GM19324 (cell line): Measurements from ENCODE around the gene SEC24A.
"Not testable (repeated sequence)": the region's sequence is repeated elsewhere in the genome, so short reads cannot be mapped to it uniquely, and the experiment has no call there.

Experiments used
- ATAC-seq: cut with Tn5 transposase; IDR thresholded peaks from one replicate; pipeline ENCODE4 v1.9.1; 2021; ENCODE audit warnings: mild to moderate bottlenecking, moderate library complexity; ENCODE audit not compliant: unreplicated experiment, low FRiP score

The SEC24A gene

GRCh38 chr5:134649163-134649835, 714 bp downstream of the SEC24A start:
- ATAC-seq, result peak; percentile 15

GRCh38 chr5:134650660-134651059, 2.1 kb downstream of the SEC24A start:
- ATAC-seq, result not testable (repeated sequence)

GRCh38 chr5:134651531-134651930, 2.9 kb downstream of the SEC24A start:
- ATAC-seq, result no peak

GRCh38 chr5:134656690-134657089, 8.1 kb downstream of the SEC24A start:
- no peak for ATAC-seq

- no peak for ATAC-seq
Observed at GRCh38 chr5:134659456-134659855, 10.9 kb downstream of the SEC24A start.

- ATAC-seq, result no peak
Observed at GRCh38 chr5:134659922-134660321, 11.3 kb downstream of the SEC24A start.

GRCh38 chr5:134662971-134663370, 14.4 kb downstream of the SEC24A start:
- ATAC-seq, result no peak

- no peak for ATAC-seq
Observed at GRCh38 chr5:134664448-134664847, 15.9 kb downstream of the SEC24A start.

GRCh38 chr5:134673546-134673945, 25.0 kb downstream of the SEC24A start:
- ATAC-seq, result not testable (repeated sequence)

- ATAC-seq, result not testable (repeated sequence)
Observed at GRCh38 chr5:134677357-134677756, 28.8 kb downstream of the SEC24A start.

- ATAC-seq, result not testable (repeated sequence)
Observed at GRCh38 chr5:134690144-134690543, 41.6 kb downstream of the SEC24A start.

GRCh38 chr5:134692722-134693121, 44.1 kb downstream of the SEC24A start:
- ATAC-seq, result no peak

- ATAC-seq, result no peak
Observed at GRCh38 chr5:134708301-134708700, 59.7 kb downstream of the SEC24A start.

GRCh38 chr5:134714120-134714519, 65.5 kb downstream of the SEC24A start:
- no peak for ATAC-seq

- ATAC-seq, result no peak
Observed at GRCh38 chr5:134714541-134714940, 66.0 kb downstream of the SEC24A start.

GRCh38 chr5:134715466-134715865, 66.9 kb downstream of the SEC24A start:
- ATAC-seq, result not testable (repeated sequence)

GRCh38 chr5:134724872-134725271, 76.3 kb downstream of the SEC24A start:
- no peak for ATAC-seq

GRCh38 chr5:134732819-134733218, 84.2 kb downstream of the SEC24A start:
- ATAC-seq, result no peak

GRCh38 chr5:134735243-134735642, 86.7 kb downstream of the SEC24A start:
- ATAC-seq, result no peak

- ATAC-seq, result no peak
Observed at GRCh38 chr5:134736173-134736812, 87.7 kb downstream of the SEC24A start.

- ATAC-seq, result peak; percentile 97
Observed at GRCh38 chr5:134738133-134738962, 89.8 kb downstream of the SEC24A start, which contains the start of gene CAMLG. CAMLG (plus strand) TSS chr5:134738548; CDS start chr5:134738621, 73 bp downstream.
